K562 (cell line): Measurements from ENCODE around the gene C2orf81. TPM values are rescaled to one million over a fixed set of nuclear protein-coding genes. Genes with fewer than 3 reads are reported as not detected.

Experiments
- AFF1 ChIP-seq, 2 experiments: fragments of 450-650 bp; IDR thresholded peaks; 2 replicates each; pipeline ENCODE4 v1.6.1; 2018; ENCODE audit warnings: mild to moderate bottlenecking in 2 of 2, low read depth in 1 of 2; ENCODE audit not compliant: partially characterized antibody in 2 of 2
- CBX2 ChIP-seq: fragments of 200-600 bp; sonication (generic); IDR thresholded peaks from one replicate; pipeline ENCODE4 v1.6.1; 2012; ENCODE audit warnings: mild to moderate bottlenecking, low read length, inconsistent platforms; ENCODE audit not compliant: insufficient read depth, poor library complexity, severe bottlenecking
- ELF4 ChIP-seq: fragments of 450-650 bp; formaldehyde crosslinking; IDR thresholded peaks from 2 replicates; pipeline ENCODE4 v1.4.0; 2022; ENCODE audit warnings: missing genetic modification characterization
- ETS1 ChIP-seq: conservative IDR thresholded peaks from 2 replicates; pipeline ENCODE4 v1.6.1; 2011; ENCODE audit warnings: low read depth, mild to moderate bottlenecking, low read length; ENCODE audit not compliant: control insufficient read depth
- FOXO4 ChIP-seq: fragments of 450-650 bp; formaldehyde crosslinking; IDR thresholded peaks from 2 replicates; pipeline ENCODE4 v1.4.0; 2020; ENCODE audit warnings: mild to moderate bottlenecking, moderate library complexity
- HCFC1 ChIP-seq: IDR thresholded peaks from 2 replicates; pipeline ENCODE4 v1.6.1; 2012; ENCODE audit warnings: low read depth, low read length, improper control_type of control experiment
- MIER1 ChIP-seq: fragments of 450-650 bp; IDR thresholded peaks from 2 replicates; pipeline ENCODE4 v1.6.1; 2016; ENCODE audit warnings: antibody characterized with exemption, mild to moderate bottlenecking, low read depth
- NBN ChIP-seq: fragments of 450-650 bp; IDR thresholded peaks from 2 replicates; pipeline ENCODE4 v1.6.1; 2016; ENCODE audit warnings: low read depth, mild to moderate bottlenecking
- NFIX ChIP-seq: fragments of 250-450 bp; sonication (Bioruptor Pico); IDR thresholded peaks from 2 replicates; pipeline ENCODE4 v1.4.0; 2020; ENCODE audit warnings: low read depth, mild to moderate bottlenecking, moderate library complexity
- SETDB1 ChIP-seq: IDR thresholded peaks from one replicate; pipeline ENCODE4 v1.6.1; 2012; ENCODE audit warnings: low read length, control low read depth, inconsistent platforms
- SMAD2 ChIP-seq: fragments of 150-350 bp; IDR thresholded peaks from 2 replicates; pipeline ENCODE4 v1.6.1; 2014; ENCODE audit warnings: low read depth, mild to moderate bottlenecking, low read length
- TCFL5 ChIP-seq: fragments of 250-450 bp; sonication (Bioruptor Pico); conservative IDR thresholded peaks from 2 replicates; pipeline ENCODE4 v1.6.1; 2021; ENCODE audit warnings: mild to moderate bottlenecking, moderate library complexity, matching md5 sums
- ZNF274 ChIP-seq: IDR thresholded peaks from 2 replicates; pipeline ENCODE4 v1.6.1; 2011; ENCODE audit warnings: low read depth, mild to moderate bottlenecking, low read length, moderate library complexity, borderline replicate concordance
- ZNF280B ChIP-seq: fragments of 250-450 bp; sonication (Bioruptor Pico); IDR thresholded peaks from 2 replicates; pipeline ENCODE4 v1.5.1; 2021; ENCODE audit warnings: mild to moderate bottlenecking
- polyA plus RNA-seq, 8 experiments: library from polyadenylated mRNA; depleted of rRNA in 4 of 8; stranded (reverse) in 5 of 8; unstranded in 3 of 8; fragments of >200 nt; fragmentation: Nextera tagmentation in 2 of 8; fragmentation: Illumina TruSeq in 1 of 8; extraction: Ambion mirVana in 2 of 8; extraction: Trizol in 1 of 8; gene quantifications; 2 replicates each; pipeline versions ENCODE4 v1.2.1 to v1.2.3, GENCODE V29; 2011 to 2014; ENCODE audit warnings: inconsistent platforms in 1 of 8, missing spikeins in 1 of 8
- total RNA-seq, 7 experiments: library from RNA; depleted of rRNA in 6 of 7; stranded (reverse); fragments of >200 nt in 6 of 7; fragmentation: Illumina TruSeq in 2 of 7; extraction: Trizol in 2 of 7; gene quantifications; 2 replicates each; pipeline versions ENCODE4 v1.2.1 to v1.2.3, GENCODE V29; 2011 to 2021; ENCODE audit warnings: low replicate concordance in 1 of 7

The C2orf81 gene
- total and polyA plus RNA-seq, 9 of the 15 experiments (the other 6 are each of a cell fraction or from before 2014, with no cell fraction given) = 0.06 TPM; not detected in 8

GRCh38 chr2:74440378-74441169, 19.2 kb upstream of the C2orf81 start (continued):
- no peak for TF ChIP-seq HCFC1
- TF ChIP-seq ZNF274 = no peak
- TF ChIP-seq NBN = no peak
- no peak for TF ChIP-seq SETDB1
- TF ChIP-seq FOXO4 = no peak
- TF ChIP-seq NFIX (CRISPR knock-in tag) = no peak
- no peak for TF ChIP-seq ZNF280B
- no peak for TF ChIP-seq MIER1
- TF ChIP-seq ETS1 = peak; percentile 79
- TF ChIP-seq TCFL5 (CRISPR knock-in tag) = no peak
- no peak for TF ChIP-seq CBX2
- TF ChIP-seq ELF4 = no peak
- no peak for TF ChIP-seq SMAD2
- TF ChIP-seq AFF1 (IDR thresholded peaks at IDR 0.05; ENCODE audit: low read depth in 1 of 2, partially characterized antibody in 2 of 2) = no peak
